ENCODE results near the gene NAALADL2.

- TF ChIP-seq, protein P1, sequence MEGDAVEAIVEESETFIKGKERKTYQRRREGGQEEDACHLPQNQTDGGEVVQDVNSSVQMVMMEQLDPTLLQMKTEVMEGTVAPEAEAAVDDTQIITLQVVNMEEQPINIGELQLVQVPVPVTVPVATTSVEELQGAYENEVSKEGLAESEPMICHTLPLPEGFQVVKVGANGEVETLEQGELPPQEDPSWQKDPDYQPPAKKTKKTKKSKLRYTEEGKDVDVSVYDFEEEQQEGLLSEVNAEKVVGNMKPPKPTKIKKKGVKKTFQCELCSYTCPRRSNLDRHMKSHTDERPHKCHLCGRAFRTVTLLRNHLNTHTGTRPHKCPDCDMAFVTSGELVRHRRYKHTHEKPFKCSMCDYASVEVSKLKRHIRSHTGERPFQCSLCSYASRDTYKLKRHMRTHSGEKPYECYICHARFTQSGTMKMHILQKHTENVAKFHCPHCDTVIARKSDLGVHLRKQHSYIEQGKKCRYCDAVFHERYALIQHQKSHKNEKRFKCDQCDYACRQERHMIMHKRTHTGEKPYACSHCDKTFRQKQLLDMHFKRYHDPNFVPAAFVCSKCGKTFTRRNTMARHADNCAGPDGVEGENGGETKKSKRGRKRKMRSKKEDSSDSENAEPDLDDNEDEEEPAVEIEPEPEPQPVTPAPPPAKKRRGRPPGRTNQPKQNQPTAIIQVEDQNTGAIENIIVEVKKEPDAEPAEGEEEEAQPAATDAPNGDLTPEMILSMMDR (IDR thresholded peaks at IDR 0.05 in 4 of 5, conservative IDR thresholded peaks at IDR 0.05 in 1 of 5): no peak
- TF ChIP-seq POLR2A (IDR thresholded peaks at IDR 0.05): no peak
These were observed 349.2 kb downstream of the NAALADL2 start for GRCh38 chr3:175208326-175208725.

Data from gastrocnemius medialis (tissue), 4 donors.